MM.1S (cell line): ENCODE results near the gene ACYP2.
"Not testable (repeated sequence)": the region's sequence is repeated elsewhere in the genome, so short reads cannot be mapped to it uniquely, and the experiment has no call there.

ENCODE experiments used
- DNase-seq: peaks from one replicate; pipeline ENCODE4 v3.0.0-alpha.2; 2015
- H2AFZ ChIP-seq: fragments of 300-600 bp; sonication (generic); 2 replicates; pipeline ENCODE4 v1.6.0; 2016; ENCODE audit warnings: antibody characterized with exemption, low read length
- H3F3A ChIP-seq: fragments of 300-600 bp; sonication (generic); 2 replicates; pipeline ENCODE4 v1.6.1; 2016; ENCODE audit warnings: mild to moderate bottlenecking, antibody characterized with exemption, low read length, moderate library complexity, mixed read lengths; ENCODE audit not compliant: insufficient read depth
- H3K27ac ChIP-seq: fragments of 300-600 bp; sonication (generic); 2 replicates; pipeline ENCODE4 v1.5.1; 2016; ENCODE audit warnings: mild to moderate bottlenecking, low read length
- H3K27me3 ChIP-seq: fragments of 300-600 bp; sonication (generic); replicated peaks from 2 replicates; pipeline ENCODE4 v1.6.0; 2016; ENCODE audit warnings: low read length; ENCODE audit not compliant: insufficient read depth
- H3K36me3 ChIP-seq: fragments of 300-600 bp; sonication (generic); replicated peaks from 2 replicates; pipeline ENCODE4 v1.6.1; 2016; ENCODE audit warnings: mild to moderate bottlenecking, low read length, mixed read lengths; ENCODE audit not compliant: insufficient read depth
- H3K4me1 ChIP-seq: fragments of 300-600 bp; sonication (generic); 2 replicates; pipeline ENCODE4 v1.6.1; 2016; ENCODE audit warnings: low read length, mixed read lengths
- H3K4me2 ChIP-seq: fragments of 300-600 bp; sonication (generic); 2 replicates; pipeline ENCODE4 v1.6.0; 2016; ENCODE audit warnings: low read depth, low read length
- H3K4me3 ChIP-seq: fragments of 300-600 bp; sonication (generic); 2 replicates; pipeline ENCODE4 v1.5.1; 2016; ENCODE audit warnings: low read length, mixed read lengths
- H3K79me2 ChIP-seq: fragments of 300-600 bp; sonication (generic); 2 replicates; pipeline ENCODE4 v1.6.1; 2016; ENCODE audit warnings: mixed run types, low read length, mixed read lengths
- H3K9ac ChIP-seq: fragments of 300-600 bp; sonication (generic); 2 replicates; pipeline ENCODE4 v1.6.1; 2016; ENCODE audit warnings: low read length, mixed read lengths
- H3K9me2 ChIP-seq: fragments of 300-600 bp; sonication (generic); replicated peaks from 2 replicates; pipeline ENCODE4 v1.6.1; 2016; ENCODE audit warnings: mild to moderate bottlenecking, low read length, mixed read lengths; ENCODE audit not compliant: insufficient read depth
- H3K9me3 ChIP-seq: fragments of 300-600 bp; sonication (generic); replicated peaks from 2 replicates; pipeline ENCODE4 v1.6.1; 2016; ENCODE audit warnings: mild to moderate bottlenecking, low read length, mixed read lengths; ENCODE audit not compliant: insufficient read depth
- H4K20me1 ChIP-seq: fragments of 300-600 bp; sonication (generic); 2 replicates; pipeline ENCODE4 v1.6.1; 2016; ENCODE audit warnings: mild to moderate bottlenecking, low read length, moderate library complexity, mixed read lengths; ENCODE audit not compliant: insufficient read depth
- CTCF ChIP-seq: fragments of 300-600 bp; sonication (generic); IDR thresholded peaks from 2 replicates; pipeline ENCODE4 v1.5.1; 2016; ENCODE audit warnings: antibody characterized with exemption, low read length, mixed read lengths
- EZH2 ChIP-seq: fragments of 300-600 bp; sonication (generic); optimal IDR thresholded peaks from 2 replicates; pipeline ENCODE3; 2017; ENCODE audit warnings: low read depth, mild to moderate bottlenecking, antibody characterized with exemption, low read length, mixed read lengths
- EZH2phosphoT487 ChIP-seq: fragments of 300-600 bp; sonication (generic); IDR thresholded peaks from 2 replicates; pipeline ENCODE4 v1.6.1; 2018; ENCODE audit warnings: antibody characterized with exemption, low read length

ACYP2 gene

DNA sequence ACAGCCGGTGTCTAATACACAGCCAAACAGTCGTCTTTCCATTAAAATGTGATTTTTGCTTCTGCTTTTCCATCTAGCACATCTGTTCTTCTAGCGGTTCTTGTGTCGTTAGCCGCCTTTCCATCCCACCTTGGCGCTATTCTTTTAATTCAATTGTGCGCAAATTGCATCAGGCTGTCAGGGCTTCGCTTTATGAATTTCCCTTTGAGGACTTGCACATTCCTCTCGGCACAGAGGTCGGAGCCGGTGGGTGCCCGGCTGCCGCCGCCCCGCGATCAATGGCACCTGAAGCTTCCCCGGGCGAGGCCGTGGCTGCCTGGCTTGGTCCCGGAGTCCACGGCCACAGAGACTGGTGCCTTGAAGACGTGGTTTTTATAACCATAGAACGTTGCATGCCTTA lies 174.5 kb downstream of the ACYP2 start:
- H3K9me3 ChIP-seq, result no peaks in the 10 kb centered on the region
- no peaks in the 10 kb centered on the region for H3K9me2 ChIP-seq
- no peaks in the 10 kb centered on the region for H3K27me3 ChIP-seq
- H3F3A ChIP-seq, result no peaks in the 10 kb centered on the region
- no peak overlapping the region for H3K27ac ChIP-seq
- no peaks in the 10 kb centered on the region for H4K20me1 ChIP-seq
- no peaks in the 10 kb centered on the region for H3K4me1 ChIP-seq
- H3K4me3 ChIP-seq, result no peak overlapping the region
- no peak overlapping the region for H2AFZ ChIP-seq
- H3K79me2 ChIP-seq, result no peaks in the 10 kb centered on the region
- no peak overlapping the region for H3K4me2 ChIP-seq
- no peak for DNase-seq
- TF ChIP-seq CTCF, result no peak
- no peak for TF ChIP-seq EZH2
- no peak for TF ChIP-seq EZH2phosphoT487
- H3K9ac ChIP-seq, result no peak overlapping the region
- no peaks in the 10 kb centered on the region for H3K36me3 ChIP-seq

DNA sequence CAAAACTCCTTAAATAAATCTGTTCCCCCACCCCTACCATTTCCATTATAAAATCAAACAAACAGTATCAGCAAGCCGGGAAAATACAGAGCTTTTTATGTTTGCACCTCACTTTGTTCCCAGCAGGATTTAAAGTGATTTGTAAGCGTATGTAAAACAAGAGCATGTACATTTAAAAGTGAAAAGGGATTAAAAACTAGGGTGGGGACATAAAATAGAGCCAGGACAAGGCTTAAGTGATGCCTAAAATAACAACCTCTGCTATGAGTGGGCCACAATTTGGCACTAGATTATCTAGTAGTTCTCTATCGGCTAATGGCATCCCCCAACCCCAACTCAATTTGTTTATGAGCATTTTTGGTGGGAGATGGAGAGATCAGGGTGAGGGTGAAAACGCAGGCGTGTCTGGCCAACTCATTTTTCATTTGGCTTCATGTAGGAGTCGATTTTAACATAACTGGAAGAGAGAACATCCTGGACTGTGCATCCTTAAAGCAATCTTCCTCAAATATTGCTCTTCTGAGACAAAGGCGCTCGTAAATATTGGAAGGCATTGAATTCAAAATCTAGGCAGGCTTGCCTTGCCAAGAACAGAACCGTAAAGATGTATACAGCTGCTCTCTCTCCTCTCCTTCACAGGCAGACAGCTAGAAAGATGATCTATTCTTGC lies 175.1 kb downstream of the ACYP2 start:
- Histone ChIP-seq H3K4me3 (no peak overlapping the region), H4K20me1 (no peaks in the 10 kb centered on the region), H3K4me1 (no peaks in the 10 kb centered on the region), H3K9ac (no peak overlapping the region), H3K9me2 (no peaks in the 10 kb centered on the region), H2AFZ (no peak overlapping the region), H3K4me2 (no peak overlapping the region), H3K27me3 (no peaks in the 10 kb centered on the region), H3K79me2 (no peaks in the 10 kb centered on the region), H3F3A (no peaks in the 10 kb centered on the region), H3K36me3 (no peaks in the 10 kb centered on the region), H3K9me3 (no peaks in the 10 kb centered on the region), H3K27ac (no peak overlapping the region)
- DNase-seq, result no peak
- TF ChIP-seq EZH2, result no peak
- TF ChIP-seq EZH2phosphoT487, result no peak

- not testable (repeated sequence) for H3K4me2 ChIP-seq, H3K36me3 ChIP-seq, H3K9ac ChIP-seq, H3K79me2 ChIP-seq, DNase-seq, H3K27me3 ChIP-seq, H3F3A ChIP-seq, H2AFZ ChIP-seq, H3K4me1 ChIP-seq, H4K20me1 ChIP-seq, H3K9me2 ChIP-seq, H3K9me3 ChIP-seq, H3K4me3 ChIP-seq, H3K27ac ChIP-seq
Observed at GRCh38 chr2:54294665-54295064, 179.2 kb downstream of the ACYP2 start.

DNA sequence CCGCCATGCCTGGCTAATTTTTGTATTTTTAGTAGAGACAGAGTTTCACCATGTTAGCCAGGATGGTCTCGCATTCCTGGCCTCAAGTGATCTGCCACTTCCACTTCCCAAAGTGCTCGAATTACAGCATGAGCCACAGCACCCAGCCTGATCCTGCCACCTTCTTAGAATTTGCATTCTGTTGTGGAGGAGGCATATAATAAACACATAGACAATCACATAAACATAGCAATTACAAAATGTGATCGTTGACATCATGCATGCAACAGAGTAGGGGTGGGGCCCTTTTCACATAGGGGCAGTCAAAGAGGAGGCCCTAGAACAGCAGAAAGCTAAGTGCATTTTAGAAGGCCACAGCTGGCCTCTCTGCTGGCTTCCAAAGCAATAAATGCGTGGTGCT lies 180.5 kb downstream of the ACYP2 start:
- H3K4me3 ChIP-seq, result no peak overlapping the region
- H3F3A ChIP-seq, result no peaks in the 10 kb centered on the region
- H3K9me3 ChIP-seq, result no peaks in the 10 kb centered on the region
- no peak overlapping the region for H3K9ac ChIP-seq
- no peaks in the 10 kb centered on the region for H3K36me3 ChIP-seq
- no peaks in the 10 kb centered on the region for H4K20me1 ChIP-seq
- H3K27me3 ChIP-seq, result no peaks in the 10 kb centered on the region
- H3K9me2 ChIP-seq, result no peaks in the 10 kb centered on the region
- no peak overlapping the region for H3K4me2 ChIP-seq
- no peak overlapping the region for H3K27ac ChIP-seq
- no peak overlapping the region for H2AFZ ChIP-seq
- peaks cover 10% of the 10 kb centered on the region for H3K4me1 ChIP-seq
- H3K79me2 ChIP-seq, result no peaks in the 10 kb centered on the region
- TF ChIP-seq CTCF, result no peak
- no peak for TF ChIP-seq EZH2
- TF ChIP-seq EZH2phosphoT487, result no peak
- DNase-seq, result no peak
